Nephron progenitor cell (in vitro differentiated cells): ENCODE results near the gene CREB3L2.
"Not testable (repeated sequence)": the region's sequence is repeated elsewhere in the genome, so short reads cannot be mapped to it uniquely, and the experiment has no call there.

Source experiments
- DNase-seq: peaks from one replicate; pipeline ENCODE4 v3.0.0; 2021
- H3K27ac Mint-ChIP-seq: 2 replicates; pipeline ENCODE4 v1.8.0; 2021; ENCODE audit warnings: mild to moderate bottlenecking, moderate library complexity, mixed read lengths
- H3K27me3 Mint-ChIP-seq: 2 replicates; pipeline ENCODE4 v1.8.0; 2021; ENCODE audit warnings: mild to moderate bottlenecking, low read depth, mixed read lengths; ENCODE audit not compliant: poor library complexity
- H3K36me3 Mint-ChIP-seq: 2 replicates; pipeline ENCODE4 v1.8.0; 2021; ENCODE audit warnings: low read depth, mixed read lengths
- H3K4me1 Mint-ChIP-seq: 2 replicates; pipeline ENCODE4 v1.8.0; 2021; ENCODE audit warnings: mixed read lengths
- H3K4me3 Mint-ChIP-seq: 2 replicates; pipeline ENCODE4 v1.8.0; 2021; ENCODE audit warnings: mild to moderate bottlenecking, moderate library complexity, mixed read lengths
- H3K9me3 Mint-ChIP-seq: 2 replicates; pipeline ENCODE4 v1.8.0; 2021; ENCODE audit warnings: mild to moderate bottlenecking, moderate library complexity, mixed read lengths
- CTCF ChIP-seq: fragments of 200-600 bp; sonication (generic); IDR thresholded peaks from 2 replicates; pipeline ENCODE4 v1.5.0; 2021; ENCODE audit warnings: antibody characterized with exemption

The CREB3L2 gene

GRCh38 chr7:138021889-138022288 is 20.0 kb upstream of the CREB3L2 start:
- H3K9me3 Mint-ChIP-seq = peaks cover 37% of the 10 kb centered on the region
- DNase-seq = no peak
- no peak for TF ChIP-seq CTCF
- no peaks in the 10 kb centered on the region for H3K36me3 Mint-ChIP-seq
- H3K4me1 Mint-ChIP-seq = no peaks in the 10 kb centered on the region
- H3K4me3 Mint-ChIP-seq = no peak overlapping the region
- H3K27ac Mint-ChIP-seq = no peak overlapping the region
- peaks cover 5% of the 10 kb centered on the region for H3K27me3 Mint-ChIP-seq

GRCh38 chr7:138017992-138018391 is 16.1 kb upstream of the CREB3L2 start:
- no peak for TF ChIP-seq CTCF
- Mint-ChIP-seq H3K4me3 (no peak overlapping the region), H3K36me3 (no peaks in the 10 kb centered on the region), H3K27me3 (peaks cover 10% of the 10 kb centered on the region), H3K9me3 (peaks cover 6% of the 10 kb centered on the region), H3K27ac (no peak overlapping the region), H3K4me1 (peaks cover 15% of the 10 kb centered on the region)
- no peak for DNase-seq

- Mint-ChIP-seq H3K36me3 (no peaks in the 10 kb centered on the region), H3K27ac (no peak overlapping the region), H3K4me3 (no peak overlapping the region), H3K4me1 (peaks cover 19% of the 10 kb centered on the region), H3K27me3 (peaks cover 8% of the 10 kb centered on the region), H3K9me3 (no peaks in the 10 kb centered on the region)
- TF ChIP-seq CTCF = no peak
- DNase-seq = no peak
These were observed 13.2 kb upstream of the CREB3L2 start for GRCh38 chr7:138015096-138015495.

- no peak overlapping the region for H3K27ac Mint-ChIP-seq
- TF ChIP-seq CTCF = no peak
- H3K36me3 Mint-ChIP-seq = no peaks in the 10 kb centered on the region
- H3K4me1 Mint-ChIP-seq = peaks cover 19% of the 10 kb centered on the region
- H3K27me3 Mint-ChIP-seq = peaks cover 8% of the 10 kb centered on the region
- no peak for DNase-seq
- H3K9me3 Mint-ChIP-seq = no peaks in the 10 kb centered on the region
- no peak overlapping the region for H3K4me3 Mint-ChIP-seq
These were observed 12.8 kb upstream of the CREB3L2 start for GRCh38 chr7:138014686-138015085.

- not testable (repeated sequence) for H3K27me3 Mint-ChIP-seq, H3K9me3 Mint-ChIP-seq, H3K36me3 Mint-ChIP-seq, H3K4me3 Mint-ChIP-seq, DNase-seq, H3K27ac Mint-ChIP-seq
- peaks cover 19% of the 10 kb centered on the region for H3K4me1 Mint-ChIP-seq
These were observed 12.3 kb upstream of the CREB3L2 start for GRCh38 chr7:138014201-138014600.

GRCh38 chr7:138009350-138009653 is 7.4 kb upstream of the CREB3L2 start:
- no peak for DNase-seq
- Mint-ChIP-seq H3K27me3 (peaks cover 3% of the 10 kb centered on the region), H3K4me1 (peaks cover 17% of the 10 kb centered on the region), H3K36me3 (no peaks in the 10 kb centered on the region), H3K9me3 (no peaks in the 10 kb centered on the region), H3K4me3 (no peak overlapping the region), H3K27ac (no peak overlapping the region)
- no peak for TF ChIP-seq CTCF
